GM23338 (cell line): ENCODE results near the gene DIP2C.

Experiments
- CREB1 ChIP-seq: fragments of 250-450 bp; sonication (Bioruptor Pico); IDR thresholded peaks from 2 replicates; pipeline ENCODE4 v1.5.0; 2020; ENCODE audit warnings: low read depth, mild to moderate bottlenecking, moderate library complexity
- CTCF ChIP-seq, 2 experiments: fragments of 200-600 bp in 1 of 2; sonication (generic) in 1 of 2; conservative IDR thresholded peaks; 2 replicates each; pipeline versions ENCODE4 v1.5.1 to v1.6.1; 2016 to 2017; ENCODE audit warnings: antibody characterized with exemption in 2 of 2, low read depth in 2 of 2, mild to moderate bottlenecking in 2 of 2, moderate library complexity in 1 of 2
- ETS1 ChIP-seq: IDR thresholded peaks from 2 replicates; pipeline ENCODE4 v1.6.1; 2016; ENCODE audit warnings: antibody characterized with exemption
- EZH2 ChIP-seq: fragments of 200-600 bp; sonication (generic); IDR thresholded peaks from one replicate; pipeline ENCODE4 v1.8.0; 2017; ENCODE audit warnings: antibody characterized with exemption, mild to moderate bottlenecking, low read depth; ENCODE audit not compliant: unreplicated experiment
- POLR2AphosphoS5 ChIP-seq: IDR thresholded peaks from 2 replicates; pipeline ENCODE4 v1.6.1; 2016; ENCODE audit warnings: antibody characterized with exemption, low read depth
- REST ChIP-seq: IDR thresholded peaks from one replicate; pipeline ENCODE4 v1.6.1; 2018; ENCODE audit warnings: antibody characterized with exemption; ENCODE audit not compliant: unreplicated experiment
- ZNF331 ChIP-seq: fragments of 250-450 bp; sonication (Bioruptor Pico); IDR thresholded peaks from 2 replicates; pipeline ENCODE4 v1.5.0; 2020; ENCODE audit warnings: low read depth, mild to moderate bottlenecking, moderate library complexity

- no peak for TF ChIP-seq CTCF (conservative IDR thresholded peaks at IDR 0.05; ENCODE audit: low read depth in 2 of 2)
- TF ChIP-seq POLR2AphosphoS5, result no peak
- TF ChIP-seq EZH2, result no peak
- no peak for TF ChIP-seq REST
- no peak for TF ChIP-seq CREB1 (CRISPR knock-in tag)
- no peak for TF ChIP-seq ETS1
- TF ChIP-seq ZNF331 (CRISPR knock-in tag), result no peak
Observed at GRCh38 chr10:522350-522749, 167.1 kb downstream of the DIP2C start.
